ENCODE data around the gene PNPLA7. TPM values are rescaled to one million over a fixed set of nuclear protein-coding genes. Genes with fewer than 3 reads are reported as not detected.
A peak's percentile ranks its signal among the peaks of the same experiment; 100 is the strongest.

The PNPLA7 gene
- total and polyA plus RNA-seq, 2 of the 13 experiments (the other 11 are each of a cell fraction or from before 2014, with no cell fraction given): 0.42 to 1.5 TPM

DNA sequence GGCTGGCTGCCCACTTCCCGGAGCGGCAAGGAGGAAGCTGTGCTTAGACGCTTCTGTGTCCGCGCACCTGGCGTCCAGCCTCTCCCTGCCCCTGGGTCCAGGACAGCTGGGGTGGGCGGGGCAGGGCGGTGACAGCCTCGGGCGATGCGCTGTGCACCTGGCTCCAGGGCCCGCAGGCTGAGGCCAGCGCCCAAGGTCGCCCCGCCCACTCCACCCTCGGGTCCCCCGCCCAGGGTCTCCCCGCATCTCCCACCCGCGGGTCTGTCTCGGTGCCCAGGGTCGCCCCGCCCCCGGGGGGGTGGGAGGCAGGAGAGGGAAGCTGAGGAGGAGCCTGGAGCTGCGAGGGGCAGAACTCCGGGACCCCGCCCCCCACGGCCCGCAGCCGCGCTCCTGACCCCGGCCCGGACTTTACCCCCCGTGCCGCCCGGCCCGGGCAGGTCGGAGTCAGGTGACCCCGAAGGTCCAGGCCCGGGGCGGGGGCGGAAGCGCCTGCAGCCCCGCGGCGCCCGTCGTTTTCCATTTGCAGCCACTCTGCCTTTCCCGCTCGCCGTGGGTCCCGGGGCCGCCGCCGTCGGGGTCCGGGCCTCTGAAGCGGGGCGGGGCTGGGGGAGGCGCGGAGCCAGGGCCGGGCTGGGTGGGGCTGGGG, 108.8 kb downstream of the PNPLA7 start, which contains the start of gene ENTPD8 (continued):
- TF ChIP-seq CTCF (CRISPR knock-in tag; IDR thresholded peaks at IDR 0.05) (peak; percentile 18; the same call in 1 of the 2 replicates), PHF21A (CRISPR knock-in tag; IDR thresholded peaks at IDR 0.05) (peak; percentile 92), ZNF740 (CRISPR knock-in tag; IDR thresholded peaks at IDR 0.05) (peak; percentile 62), REST (IDR thresholded peaks at IDR 0.05; ENCODE audit: borderline replicate concordance in 1 of 2, low read depth in 1 of 2, low read length in 2 of 2) (peak in 1 of 2 experiments; percentile 41; a peak in 1 of 4 replicates), IKZF5 (CRISPR knock-in tag; IDR thresholded peaks at IDR 0.05) (peak; percentile 50; the same call in 1 of the 2 replicates), JUNB (CRISPR knock-in tag; IDR thresholded peaks at IDR 0.05; ENCODE audit: borderline replicate concordance) (no peak), MYC (CRISPR knock-in tag; IDR thresholded peaks at IDR 0.05; ENCODE audit: borderline replicate concordance) (peak; percentile 49; the same call in 1 of the 2 replicates), SKIL (CRISPR knock-in tag; IDR thresholded peaks at IDR 0.05; ENCODE audit: borderline replicate concordance) (no peak; the same call in 1 of the 2 replicates), ZNF709 (CRISPR knock-in tag; IDR thresholded peaks at IDR 0.05) (peak; percentile 25; the same call in 1 of the 2 replicates), NFKB2 (CRISPR knock-in tag; IDR thresholded peaks at IDR 0.05; ENCODE audit: borderline replicate concordance) (peak; percentile 57; the same call in 1 of the 2 replicates), MED1 (CRISPR knock-in tag; IDR thresholded peaks at IDR 0.05) (peak; percentile 75), ZNF777 (CRISPR knock-in tag; IDR thresholded peaks at IDR 0.05) (peak; percentile 95)
- TF ChIP-seq, protein P1, sequence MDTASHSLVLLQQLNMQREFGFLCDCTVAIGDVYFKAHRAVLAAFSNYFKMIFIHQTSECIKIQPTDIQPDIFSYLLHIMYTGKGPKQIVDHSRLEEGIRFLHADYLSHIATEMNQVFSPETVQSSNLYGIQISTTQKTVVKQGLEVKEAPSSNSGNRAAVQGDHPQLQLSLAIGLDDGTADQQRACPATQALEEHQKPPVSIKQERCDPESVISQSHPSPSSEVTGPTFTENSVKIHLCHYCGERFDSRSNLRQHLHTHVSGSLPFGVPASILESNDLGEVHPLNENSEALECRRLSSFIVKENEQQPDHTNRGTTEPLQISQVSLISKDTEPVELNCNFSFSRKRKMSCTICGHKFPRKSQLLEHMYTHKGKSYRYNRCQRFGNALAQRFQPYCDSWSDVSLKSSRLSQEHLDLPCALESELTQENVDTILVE (CRISPR knock-in tag; IDR thresholded peaks at IDR 0.05): peak; percentile 89; the same call in 1 of the 2 replicates
- TF ChIP-seq, protein P2, sequence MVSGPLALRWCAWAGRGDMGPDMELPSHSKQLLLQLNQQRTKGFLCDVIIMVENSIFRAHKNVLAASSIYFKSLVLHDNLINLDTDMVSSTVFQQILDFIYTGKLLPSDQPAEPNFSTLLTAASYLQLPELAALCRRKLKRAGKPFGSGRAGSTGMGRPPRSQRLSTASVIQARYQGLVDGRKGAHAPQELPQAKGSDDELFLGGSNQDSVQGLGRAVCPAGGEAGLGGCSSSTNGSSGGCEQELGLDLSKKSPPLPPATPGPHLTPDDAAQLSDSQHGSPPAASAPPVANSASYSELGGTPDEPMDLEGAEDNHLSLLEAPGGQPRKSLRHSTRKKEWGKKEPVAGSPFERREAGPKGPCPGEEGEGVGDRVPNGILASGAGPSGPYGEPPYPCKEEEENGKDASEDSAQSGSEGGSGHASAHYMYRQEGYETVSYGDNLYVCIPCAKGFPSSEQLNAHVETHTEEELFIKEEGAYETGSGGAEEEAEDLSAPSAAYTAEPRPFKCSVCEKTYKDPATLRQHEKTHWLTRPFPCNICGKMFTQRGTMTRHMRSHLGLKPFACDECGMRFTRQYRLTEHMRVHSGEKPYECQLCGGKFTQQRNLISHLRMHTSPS (CRISPR knock-in tag; IDR thresholded peaks at IDR 0.05; ENCODE audit: low read depth): peak; percentile 68; the same call in 1 of the 2 replicates
- TF ChIP-seq, protein P3, sequence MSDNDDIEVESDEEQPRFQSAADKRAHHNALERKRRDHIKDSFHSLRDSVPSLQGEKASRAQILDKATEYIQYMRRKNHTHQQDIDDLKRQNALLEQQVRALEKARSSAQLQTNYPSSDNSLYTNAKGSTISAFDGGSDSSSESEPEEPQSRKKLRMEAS (IDR thresholded peaks at IDR 0.05): peak; percentile 63; the same call in 1 of the 2 replicates

Data from HepG2 (cell line).